Activated CD8-positive, alpha-beta memory T cell treated with anti-CD3 and anti-CD28 coated beads for 4 hours (primary cell): ENCODE measurements around the gene VAV1.
"Not testable (repeated sequence)": the region's sequence is repeated elsewhere in the genome, so short reads cannot be mapped to it uniquely, and the experiment has no call there.

Experiments used
- DNase-seq, 2 donors: peaks; one replicate each; pipeline ENCODE4 v3.0.0-alpha.2; 2020; ENCODE audit warnings: low read depth in 2 of 2

Gene VAV1

GRCh38 chr19:6737284-6737872 is 35.1 kb upstream of the VAV1 start, which contains the start of gene GPR108:
TSS of gene GPR108 (minus strand) at chr19:6737580. CDS start at chr19:6737576, 4 bp downstream.
- peak; percentile 97 to 100 for DNase-seq

- peak in 1 of 2 donors; percentile 50 for DNase-seq
Measured at GRCh38 chr19:6737873-6738786, 34.4 kb upstream of the VAV1 start.

GRCh38 chr19:6738787-6739389 is 33.6 kb upstream of the VAV1 start:
- DNase-seq: no peak

- DNase-seq: peak; percentile 60 to 62
Measured at GRCh38 chr19:6739390-6739882, 33.1 kb upstream of the VAV1 start, which contains the start of gene TRIP10. TSS of gene TRIP10 (plus strand) at chr19:6739680. CDS start at chr19:6739762, 82 bp downstream.

- DNase-seq: no peak
Measured at GRCh38 chr19:6739883-6740588, 32.5 kb upstream of the VAV1 start.

- DNase-seq: no peak
Measured at GRCh38 chr19:6740589-6741343, 31.7 kb upstream of the VAV1 start.

GRCh38 chr19:6743066-6743465 is 29.4 kb upstream of the VAV1 start:
- DNase-seq: no peak

- DNase-seq: no peak
Measured at GRCh38 chr19:6743714-6744380, 28.7 kb upstream of the VAV1 start.

- no peak for DNase-seq
Measured at GRCh38 chr19:6744381-6745301, 27.9 kb upstream of the VAV1 start.

- DNase-seq: no peak
Measured at GRCh38 chr19:6745965-6746364, 26.5 kb upstream of the VAV1 start.

GRCh38 chr19:6748543-6748942 is 24.0 kb upstream of the VAV1 start:
- DNase-seq: not testable (repeated sequence)

- no peak for DNase-seq
Measured at GRCh38 chr19:6750062-6750461, 22.4 kb upstream of the VAV1 start.

GRCh38 chr19:6751189-6751588 is 21.3 kb upstream of the VAV1 start:
- no peak for DNase-seq

- no peak for DNase-seq
Measured at GRCh38 chr19:6752256-6753177, 20.0 kb upstream of the VAV1 start.

GRCh38 chr19:6753178-6754031 is 19.1 kb upstream of the VAV1 start:
- DNase-seq: peak in 1 of 2 donors; percentile 61

- no peak for DNase-seq
Measured at GRCh38 chr19:6754136-6754535, 18.4 kb upstream of the VAV1 start.
